Measurements from ENCODE around the gene PPP1R12B.

PPP1R12B gene

GRCh38 chr1:202584707-202585589, 236.4 kb downstream of the PPP1R12B start:
- TF ChIP-seq CTCF (conservative IDR thresholded peaks at IDR 0.05; ENCODE audit: low read depth), result no peak
- ChIA-PET POLR2A (ENCODE audit: low non-redundant PET) (no interaction called here), CTCF (interaction anchor here (0.6 to 2.7 kb wide), 3 partner anchors 15 to 114 kb away, joined by 3 to 16 read pairs (median 4); no protein-coding TSS in a partner anchor)
- H3K27ac ChIP-seq, result no peak overlapping the region
- no peak for DNase-seq (ENCODE audit: low spot score)

GRCh38 chr1:202585590-202585933, 237.1 kb downstream of the PPP1R12B start:
- POLR2A ChIA-PET (ENCODE audit: low non-redundant PET), result no interaction called here

GRCh38 chr1:202586018-202586821, 237.7 kb downstream of the PPP1R12B start:
- DNase-seq (ENCODE audit: low spot score), result no peak
- ChIA-PET CTCF (interaction anchor here (0.8 to 2.7 kb wide), 5 partner anchors 8 to 133 kb away, joined by 3 to 16 read pairs (median 7); no protein-coding TSS in a partner anchor), POLR2A (ENCODE audit: low non-redundant PET) (no interaction called here)
- H3K27ac ChIP-seq, result no peak overlapping the region
- no peak for TF ChIP-seq CTCF (conservative IDR thresholded peaks at IDR 0.05; ENCODE audit: low read depth)

More at GRCh38 chr1:202585590-202585933, 237.1 kb downstream of the PPP1R12B start:
- H3K27ac ChIP-seq, result no peak overlapping the region
- CTCF ChIA-PET, result interaction anchor here (0.6 to 2.7 kb wide), 5 partner anchors 15 to 134 kb away, joined by 3 to 16 read pairs (median 5); no protein-coding TSS in a partner anchor
- TF ChIP-seq CTCF (conservative IDR thresholded peaks at IDR 0.05; ENCODE audit: low read depth), result no peak
- no peak for DNase-seq (ENCODE audit: low spot score)

- CTCF ChIA-PET, result interaction anchor here (0.6 to 2.7 kb wide), 7 partner anchors 9 to 132 kb away, joined by 3 to 16 read pairs (median 5); no protein-coding TSS in a partner anchor
- DNase-seq (ENCODE audit: low spot score), result no peak
- TF ChIP-seq CTCF (conservative IDR thresholded peaks at IDR 0.05; ENCODE audit: low read depth), result no peak
- H3K27ac ChIP-seq, result no peak overlapping the region
- POLR2A ChIA-PET (ENCODE audit: low non-redundant PET), result no interaction called here
Measured at GRCh38 chr1:202586871-202587270, 238.4 kb downstream of the PPP1R12B start.

GRCh38 chr1:202587859-202588485, 239.5 kb downstream of the PPP1R12B start:
- no peak for TF ChIP-seq CTCF (conservative IDR thresholded peaks at IDR 0.05; ENCODE audit: low read depth)
- DNase-seq (ENCODE audit: low spot score), result no peak
- ChIA-PET POLR2A (ENCODE audit: low non-redundant PET) (no interaction called here), CTCF (interaction anchor here (0.7 to 2.7 kb wide), 5 partner anchors 10 to 176 kb away, joined by 3 to 16 read pairs (median 9); no protein-coding TSS in a partner anchor)
- peak overlapping the region; percentile 85 for H3K27ac ChIP-seq
